Muscle of arm (tissue), 12 donors: Measurements from ENCODE around the gene YEATS2. TPM values are rescaled to one million over a fixed set of nuclear protein-coding genes. Genes with fewer than 3 reads are reported as not detected.
"Not testable (repeated sequence)": the region's sequence is repeated elsewhere in the genome, so short reads cannot be mapped to it uniquely, and the experiment has no call there.

Experiments used
- DNase-seq: peaks from one replicate; pipeline ENCODE4 v3.0.0-alpha.2; 2013
- polyA plus RNA-seq, 12 donors: library from polyadenylated mRNA; unstranded; fragments of 120-200 nt; gene quantifications; one replicate each; pipeline ENCODE4 v1.2.1, GENCODE V29; 2013; ENCODE audit not compliant: insufficient read length in 12 of 12

Gene YEATS2
- polyA plus RNA-seq, 12 donors: 27.5 to 44.3 (median 30.8) TPM; not detected in 1

GRCh38 chr3:183703892-183704291 is 6.3 kb downstream of the YEATS2 start:
- DNase-seq: not testable (repeated sequence)

GRCh38 chr3:183710231-183710630 is 12.6 kb downstream of the YEATS2 start:
- no peak for DNase-seq

GRCh38 chr3:183711516-183711915 is 13.9 kb downstream of the YEATS2 start:
- DNase-seq: no peak

GRCh38 chr3:183714622-183715021 is 17.0 kb downstream of the YEATS2 start:
- no peak for DNase-seq

- DNase-seq: no peak
Measured at GRCh38 chr3:183718012-183718411, 20.4 kb downstream of the YEATS2 start.

GRCh38 chr3:183725387-183725786 is 27.8 kb downstream of the YEATS2 start:
- no peak for DNase-seq

GRCh38 chr3:183728204-183728603 is 30.6 kb downstream of the YEATS2 start:
- DNase-seq: no peak

- no peak for DNase-seq
Measured at GRCh38 chr3:183730361-183730760, 32.8 kb downstream of the YEATS2 start.

GRCh38 chr3:183731611-183732010 is 34.0 kb downstream of the YEATS2 start:
- no peak for DNase-seq

- no peak for DNase-seq
Measured at GRCh38 chr3:183733553-183733952, 36.0 kb downstream of the YEATS2 start.

GRCh38 chr3:183734750-183735494 is 37.3 kb downstream of the YEATS2 start:
- DNase-seq: no peak

- no peak for DNase-seq
Measured at GRCh38 chr3:183737116-183737515, 39.5 kb downstream of the YEATS2 start.

- DNase-seq: not testable (repeated sequence)
Measured at GRCh38 chr3:183740154-183740553, 42.6 kb downstream of the YEATS2 start.

- no peak for DNase-seq
Measured at GRCh38 chr3:183743231-183743630, 45.6 kb downstream of the YEATS2 start.

- DNase-seq: no peak
Measured at GRCh38 chr3:183745300-183746098, 47.9 kb downstream of the YEATS2 start.

GRCh38 chr3:183754052-183754451 is 56.5 kb downstream of the YEATS2 start:
- no peak for DNase-seq

- no peak for DNase-seq
Measured at GRCh38 chr3:183762304-183762703, 64.7 kb downstream of the YEATS2 start.

- no peak for DNase-seq
Measured at GRCh38 chr3:183764847-183765731, 67.5 kb downstream of the YEATS2 start.

- no peak for DNase-seq
Measured at GRCh38 chr3:183766107-183766506, 68.5 kb downstream of the YEATS2 start.

- DNase-seq: peak; percentile 61
Measured at GRCh38 chr3:183766745-183767606, 69.4 kb downstream of the YEATS2 start.

GRCh38 chr3:183768114-183768513 is 70.5 kb downstream of the YEATS2 start:
- no peak for DNase-seq
